GM23248 (cell line): ENCODE results near the gene MAP3K19. TPM values are rescaled to one million over a fixed set of nuclear protein-coding genes. Genes with fewer than 3 reads are reported as not detected.
A peak's percentile ranks its signal among the peaks of the same experiment; 100 is the strongest.

Source experiments
- DNase-seq: peaks from one replicate; pipeline ENCODE4 v3.0.0-alpha.2; 2015
- H2AFZ ChIP-seq: fragments of 200-600 bp; sonication (generic); 2 replicates; pipeline ENCODE4 v1.6.1; 2016; ENCODE audit warnings: antibody characterized with exemption
- H3F3A ChIP-seq: fragments of 200-600 bp; sonication (generic); 2 replicates; pipeline ENCODE4 v1.6.1; 2016; ENCODE audit warnings: mild to moderate bottlenecking, antibody characterized with exemption, mixed run types; ENCODE audit not compliant: insufficient read depth
- H3K27ac ChIP-seq: fragments of 200-600 bp; sonication (generic); 2 replicates; pipeline ENCODE4 v1.5.1; 2016; ENCODE audit warnings: mild to moderate bottlenecking
- H3K27me3 ChIP-seq: fragments of 200-600 bp; sonication (generic); replicated peaks from 2 replicates; pipeline ENCODE4 v1.6.1; 2016; ENCODE audit warnings: mild to moderate bottlenecking; ENCODE audit not compliant: insufficient read depth
- H3K36me3 ChIP-seq: fragments of 200-600 bp; sonication (generic); 2 replicates; pipeline ENCODE4 v1.6.1; 2016; ENCODE audit warnings: low read depth, mild to moderate bottlenecking
- H3K4me1 ChIP-seq: fragments of 200-600 bp; sonication (generic); 2 replicates; pipeline ENCODE4 v1.6.1; 2016; ENCODE audit warnings: mild to moderate bottlenecking; ENCODE audit not compliant: insufficient read depth
- H3K4me2 ChIP-seq: fragments of 200-600 bp; sonication (generic); one replicate; pipeline ENCODE4 v1.6.1; 2016; ENCODE audit warnings: mild to moderate bottlenecking; ENCODE audit not compliant: unreplicated experiment
- H3K4me3 ChIP-seq: fragments of 200-600 bp; sonication (generic); 2 replicates; pipeline ENCODE4 v1.5.1; 2016; ENCODE audit warnings: mild to moderate bottlenecking
- H3K79me2 ChIP-seq: fragments of 200-600 bp; sonication (generic); 2 replicates; pipeline ENCODE4 v1.6.1; 2016; ENCODE audit warnings: mild to moderate bottlenecking; ENCODE audit not compliant: insufficient read depth
- H3K9ac ChIP-seq: fragments of 200-600 bp; sonication (generic); 2 replicates; pipeline ENCODE4 v1.6.1; 2016; ENCODE audit warnings: mild to moderate bottlenecking
- H3K9me2 ChIP-seq: fragments of 200-600 bp; sonication (generic); 2 replicates; pipeline ENCODE4 v1.6.1; 2016; ENCODE audit warnings: mixed run types, mild to moderate bottlenecking, moderate library complexity; ENCODE audit not compliant: insufficient read depth
- H3K9me3 ChIP-seq: fragments of 200-600 bp; sonication (generic); one replicate; pipeline ENCODE4 v1.6.1; 2017; ENCODE audit warnings: low read depth
- H4K20me1 ChIP-seq: fragments of 200-600 bp; sonication (generic); 2 replicates; pipeline ENCODE4 v1.6.0; 2016; ENCODE audit not compliant: insufficient read depth
- EZH2 ChIP-seq: fragments of 200-600 bp; sonication (generic); IDR thresholded peaks from 2 replicates; pipeline ENCODE4 v1.6.1; 2018; ENCODE audit warnings: antibody characterized with exemption, mild to moderate bottlenecking; ENCODE audit not compliant: insufficient read depth, poor library complexity, severe bottlenecking
- EZH2phosphoT487 ChIP-seq: fragments of 200-600 bp; sonication (generic); IDR thresholded peaks from 2 replicates; pipeline ENCODE4 v1.6.1; 2018; ENCODE audit warnings: antibody characterized with exemption, moderate library complexity, mild to moderate bottlenecking, low read depth; ENCODE audit not compliant: insufficient read depth
- whole genome bisulfite sequencing, 2 experiments: methylation state at CpG; one replicate each; pipeline ENCODE4 v1.1.6; 2015 to 2017; ENCODE audit warnings: low lambda C conversion rate in 2 of 2, low coverage in 1 of 2; ENCODE audit errors: missing lambda C conversion rate in 2 of 2; 5-methylcytosine and 5-hydroxymethylcytosine counted together
- in situ Hi-C: fragments of 300-500 bp; cut with MboI; formaldehyde crosslinking; loops from 2 replicates; pipeline ENCODE4 v1.15.0; 2020
- polyA plus RNA-seq: library from polyadenylated mRNA; unstranded; fragments of >200 nt; fragmentation: Nextera tagmentation; extraction: Ambion mirVana; gene quantifications from 2 replicates; pipeline ENCODE4 v1.2.1, GENCODE V29; 2016
- total RNA-seq: library from RNA; depleted of rRNA; stranded (reverse); fragments of >200 nt; shearing (Covaris generic); gene quantifications from 2 replicates; pipeline ENCODE4 v1.2.3, GENCODE V29; 2014

MAP3K19 gene
- total and polyA plus RNA-seq, 2 experiments from 2014 or later: not detected

DNA sequence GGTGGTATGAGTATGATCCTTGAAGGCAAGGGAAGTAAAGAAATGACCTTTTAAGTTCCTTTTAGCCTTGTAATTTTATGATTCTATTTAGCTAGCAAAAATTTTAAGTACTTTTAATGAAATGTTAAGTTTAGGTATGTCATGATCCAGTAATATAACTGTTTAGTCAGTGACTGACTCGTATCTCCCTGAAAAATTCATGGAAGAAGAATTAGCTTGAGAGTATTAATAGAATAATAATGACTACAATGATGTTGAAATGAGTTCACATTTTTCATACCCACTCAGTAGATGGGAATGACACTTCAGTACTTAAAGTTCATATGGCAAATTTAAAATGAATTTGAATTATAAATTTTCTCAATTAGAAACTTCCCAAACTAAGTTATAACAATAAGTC lies 19.5 kb upstream of the MAP3K19 start:
- Histone ChIP-seq H3K79me2 (peaks cover 100% of the 10 kb centered on the region), H3K36me3 (peaks cover 29% of the 10 kb centered on the region; the same call in 1 of the 2 replicates), H3K9me2 (no peaks in the 10 kb centered on the region), H3K4me1 (peaks cover 33% of the 10 kb centered on the region), H3K27me3 (no peaks in the 10 kb centered on the region), H3F3A (peaks cover 14% of the 10 kb centered on the region), H3K9ac (peak overlapping the region; percentile 35; the same call in 1 of the 2 replicates), H3K9me3 (no peaks in the 10 kb centered on the region), H3K27ac (peak overlapping the region; percentile 76), H4K20me1 (peaks cover 4% of the 10 kb centered on the region; the same call in 1 of the 2 replicates), H2AFZ (no peak overlapping the region), H3K4me3 (0 out of 2 replicates have a peak overlapping the region, but pooled peaks have one; percentile 0), H3K4me2 (peak overlapping the region; percentile 59)
- WGBS, 2 experiments: 2 to 4% methylated on average over 1 of the region's 1 CpG
- peak; percentile 68 for DNase-seq
- in situ Hi-C loops: no loop called here
- TF ChIP-seq EZH2phosphoT487: no peak
- TF ChIP-seq EZH2: no peak

DNA sequence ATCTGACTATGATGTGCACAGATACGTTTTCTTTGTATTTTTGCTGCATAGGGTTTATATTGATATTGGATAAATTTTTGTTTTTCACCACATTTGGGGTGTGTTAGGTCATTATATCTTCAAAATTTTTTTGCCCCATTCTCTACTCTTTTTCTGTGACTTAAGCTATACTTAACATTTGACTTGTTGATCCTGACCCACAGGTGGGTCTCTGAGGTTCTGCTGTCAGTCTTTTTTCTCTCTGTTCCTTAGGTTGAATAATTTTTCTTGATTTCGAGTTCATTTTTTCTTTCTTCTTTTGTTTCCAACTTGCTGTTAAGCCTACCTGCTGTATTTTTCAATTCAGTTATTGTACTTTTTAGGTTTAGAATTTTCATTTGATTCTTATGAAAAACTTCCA lies 16.9 kb upstream of the MAP3K19 start:
- peaks cover 14% of the 10 kb centered on the region for H3F3A ChIP-seq
- no peaks in the 10 kb centered on the region for H3K9me2 ChIP-seq
- no peak for DNase-seq
- peaks cover 24% of the 10 kb centered on the region for H3K4me1 ChIP-seq
- no peaks in the 10 kb centered on the region for H3K9me3 ChIP-seq
- WGBS, 2 experiments: 100% methylated on average over 2 of the region's 2 CpGs
- H4K20me1 ChIP-seq: no peaks in the 10 kb centered on the region; the same call in 1 of the 2 replicates
- H3K4me3 ChIP-seq: no peak overlapping the region
- no peaks in the 10 kb centered on the region for H3K27me3 ChIP-seq
- H3K9ac ChIP-seq: no peak overlapping the region
- no peak overlapping the region for H2AFZ ChIP-seq
- H3K4me2 ChIP-seq: no peak overlapping the region
- in situ Hi-C loops: no loop called here
- no peak for TF ChIP-seq EZH2phosphoT487
- TF ChIP-seq EZH2: no peak
- H3K79me2 ChIP-seq: peaks cover 100% of the 10 kb centered on the region
- peaks cover 33% of the 10 kb centered on the region; the same call in 1 of the 2 replicates for H3K36me3 ChIP-seq
- no peak overlapping the region for H3K27ac ChIP-seq

DNA sequence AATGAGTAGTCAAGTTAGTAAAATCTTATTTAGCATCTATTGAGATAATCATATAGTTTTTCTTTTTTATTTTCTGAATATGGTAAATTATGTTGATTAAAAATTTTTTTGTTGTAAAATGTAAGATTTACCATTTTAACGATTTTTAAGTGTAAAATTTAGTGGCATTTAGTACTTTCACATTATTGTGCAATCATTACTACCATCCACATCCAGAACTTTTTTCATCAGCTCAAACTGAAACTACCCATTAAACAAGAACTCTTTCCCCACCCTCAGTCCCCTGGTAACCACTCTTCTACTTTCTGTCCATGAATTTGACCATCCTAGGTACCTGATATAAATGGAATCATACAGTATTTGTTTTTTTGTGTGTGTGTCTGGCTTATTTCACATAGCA lies 16.0 kb upstream of the MAP3K19 start:
- no peaks in the 10 kb centered on the region for H3K9me3 ChIP-seq
- no peaks in the 10 kb centered on the region for H3K9me2 ChIP-seq
- peaks cover 40% of the 10 kb centered on the region; the same call in 1 of the 2 replicates for H3K36me3 ChIP-seq

DNA sequence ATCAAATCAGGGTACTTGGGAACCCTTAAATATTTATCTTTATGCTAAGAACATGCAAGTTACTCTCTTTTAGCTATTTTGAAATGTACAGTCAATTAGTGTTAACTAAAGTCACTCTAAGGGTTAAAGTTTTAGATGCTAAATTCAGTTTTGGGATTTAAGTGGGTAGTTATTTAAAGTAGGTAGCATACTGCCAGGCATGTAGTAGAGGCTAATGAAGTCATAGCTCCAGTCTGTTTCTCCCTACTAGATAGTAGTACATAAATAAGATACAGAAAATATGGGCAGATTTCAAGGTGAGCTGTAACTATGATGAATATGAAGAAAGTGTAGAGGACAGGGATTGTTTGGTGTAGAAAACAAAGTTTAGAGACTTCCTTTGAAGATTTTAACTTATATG lies 12.3 kb upstream of the MAP3K19 start:
- Histone ChIP-seq H3K79me2 (peaks cover 93% of the 10 kb centered on the region), H3K27me3 (no peaks in the 10 kb centered on the region), H3K9me2 (no peaks in the 10 kb centered on the region), H4K20me1 (no peaks in the 10 kb centered on the region), H3K4me2 (no peak overlapping the region), H3K9ac (no peak overlapping the region), H3K4me1 (peaks cover 27% of the 10 kb centered on the region), H3K27ac (no peak overlapping the region), H3F3A (peaks cover 17% of the 10 kb centered on the region), H2AFZ (no peak overlapping the region), H3K9me3 (no peaks in the 10 kb centered on the region), H3K4me3 (no peak overlapping the region), H3K36me3 (peaks cover 44% of the 10 kb centered on the region; the same call in 1 of the 2 replicates)
- DNase-seq: no peak
- in situ Hi-C loops: no loop called here
- TF ChIP-seq EZH2 (no peak), EZH2phosphoT487 (no peak)

More for the DNA sequence above, 16.0 kb upstream of the MAP3K19 start:
- Histone ChIP-seq H3K27ac (no peak overlapping the region), H3K9ac (no peak overlapping the region), H2AFZ (no peak overlapping the region), H3K4me2 (no peak overlapping the region), H3F3A (peaks cover 14% of the 10 kb centered on the region), H3K27me3 (no peaks in the 10 kb centered on the region), H3K4me1 (peaks cover 28% of the 10 kb centered on the region), H3K4me3 (no peak overlapping the region), H4K20me1 (no peaks in the 10 kb centered on the region; the same call in 1 of the 2 replicates), H3K79me2 (peaks cover 100% of the 10 kb centered on the region)
- TF ChIP-seq EZH2phosphoT487: no peak
- no peak for TF ChIP-seq EZH2
- DNase-seq: no peak
- in situ Hi-C loops: no loop called here
- 96 to 100% methylated on average over 1 of the region's 1 CpG for WGBS, 2 experiments

DNA sequence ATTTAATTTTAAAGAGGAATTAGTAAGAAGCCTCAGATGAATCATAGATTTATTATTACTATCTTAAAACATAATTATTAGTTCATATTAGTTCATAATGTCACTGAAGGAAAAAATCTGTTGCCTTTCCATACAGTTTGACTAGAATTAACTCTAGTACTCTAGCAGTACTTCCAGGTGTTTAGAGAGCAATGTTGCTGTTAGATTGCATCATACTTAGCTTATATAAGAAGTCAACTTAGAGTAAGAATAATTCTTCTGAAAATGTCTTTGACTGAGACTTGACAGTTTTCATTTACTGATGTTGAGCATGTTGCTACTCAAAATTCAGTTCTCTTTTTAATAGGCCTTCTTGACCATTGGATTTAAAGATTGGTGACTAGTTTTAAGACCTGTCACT lies 9.5 kb upstream of the MAP3K19 start:
- H3F3A ChIP-seq: peaks cover 32% of the 10 kb centered on the region
- peak; percentile 24 for DNase-seq
- H3K27ac ChIP-seq: peak overlapping the region; percentile 15
- H2AFZ ChIP-seq: no peak overlapping the region
- no peaks in the 10 kb centered on the region for H3K9me3 ChIP-seq
- H3K27me3 ChIP-seq: no peaks in the 10 kb centered on the region
- in situ Hi-C loops: no loop called here
- H3K9ac ChIP-seq: no peak overlapping the region
- H3K4me2 ChIP-seq: peak overlapping the region; percentile 23
- peaks cover 31% of the 10 kb centered on the region for H3K4me1 ChIP-seq
- H3K4me3 ChIP-seq: no peak overlapping the region
- H3K36me3 ChIP-seq: peaks cover 28% of the 10 kb centered on the region; the same call in 1 of the 2 replicates
- peaks cover 89% of the 10 kb centered on the region for H3K79me2 ChIP-seq
- no peaks in the 10 kb centered on the region for H3K9me2 ChIP-seq
- no peaks in the 10 kb centered on the region for H4K20me1 ChIP-seq
- no peak for TF ChIP-seq EZH2phosphoT487
- TF ChIP-seq EZH2: no peak
